GM13977 (cell line): Measurements from ENCODE around the gene SLC8A1.

Experiments
- DNase-seq: peaks from one replicate; pipeline ENCODE4 v3.0.0; 2012; ENCODE audit warnings: low spot score
- CTCF ChIP-seq: IDR thresholded peaks from 2 replicates; pipeline ENCODE4 v1.5.1; 2012; ENCODE audit warnings: mild to moderate bottlenecking, control low read depth; ENCODE audit not compliant: insufficient read depth; ENCODE audit errors: extremely low read depth, missing control alignments
- in situ Hi-C: fragments of 300-500 bp; cut with MboI; formaldehyde crosslinking; loops from one replicate; pipeline ENCODE4 v1.12.0; 2022; ENCODE audit warnings: low sequenced_read_pairs, low pct_unique_long_range_greater_than_20kb, mixed read lengths, inconsistent platforms; ENCODE audit not compliant: unreplicated experiment

Gene SLC8A1

GRCh38 chr2:40477361-40477760, 25.5 kb upstream of the SLC8A1 start:
- in situ Hi-C loops = no loop called here
- DNase-seq = no peak
- no peak for TF ChIP-seq CTCF

GRCh38 chr2:40476436-40476835, 24.5 kb upstream of the SLC8A1 start:
- DNase-seq = no peak
- in situ Hi-C loops = no loop called here
- TF ChIP-seq CTCF = no peak

GRCh38 chr2:40474306-40474705, 22.4 kb upstream of the SLC8A1 start:
- no peak for TF ChIP-seq CTCF
- no peak for DNase-seq
- in situ Hi-C loops = no loop called here

- no peak for TF ChIP-seq CTCF
- no peak for DNase-seq
- in situ Hi-C loops = no loop called here
Measured at GRCh38 chr2:40471866-40472265, 20.0 kb upstream of the SLC8A1 start.

GRCh38 chr2:40470822-40471813, 19.2 kb upstream of the SLC8A1 start:
- DNase-seq = no peak
- no peak for TF ChIP-seq CTCF
- in situ Hi-C loops = no loop called here

- TF ChIP-seq CTCF = no peak
- no peak for DNase-seq
- in situ Hi-C loops = no loop called here
Measured at GRCh38 chr2:40466935-40467572, 15.2 kb upstream of the SLC8A1 start.
